Lower lobe of right lung (tissue), 2 donors: Measurements from ENCODE around the gene MAD1L1. TPM values are rescaled to one million over a fixed set of nuclear protein-coding genes. Genes with fewer than 3 reads are reported as not detected.

Experiments used
- ATAC-seq, 2 donors: fragments of 200-7000 bp; cut with Tn5 transposase; one replicate each; pipeline ENCODE4 v1.9.1; 2020 to 2022; ENCODE audit warnings: mild to moderate bottlenecking in 2 of 2, moderate library complexity in 2 of 2
- DNase-seq: peaks from one replicate; pipeline ENCODE4 v3.0.0-alpha.2; 2020
- H3K27ac ChIP-seq: fragments of 200-600 bp; one replicate; pipeline ENCODE4 v1.8.0; 2022
- H3K27me3 ChIP-seq: fragments of 200-600 bp; one replicate; pipeline ENCODE4 v1.8.0; 2022; ENCODE audit warnings: low read depth
- H3K36me3 ChIP-seq: fragments of 200-600 bp; one replicate; pipeline ENCODE4 v1.8.0; 2022; ENCODE audit warnings: mild to moderate bottlenecking
- H3K4me1 ChIP-seq: fragments of 200-600 bp; one replicate; pipeline ENCODE4 v1.8.0; 2022
- H3K4me3 ChIP-seq: fragments of 200-600 bp; one replicate; pipeline ENCODE4 v1.8.0; 2022; ENCODE audit warnings: mild to moderate bottlenecking
- H3K9me3 ChIP-seq: fragments of 200-600 bp; one replicate; pipeline ENCODE4 v1.8.0; 2022
- CTCF ChIP-seq: fragments of 200-600 bp; IDR thresholded peaks from one replicate; pipeline ENCODE4 v1.8.0; 2022; ENCODE audit warnings: antibody characterized with exemption, mild to moderate bottlenecking
- intact Hi-C: fragments of 100-400 bp; cut with DNase I; formaldehyde crosslinking; loops from one replicate; pipeline ENCODE4 v1.11.0; 2022
- total RNA-seq: library from RNA; stranded (reverse); fragmentation: NEBNext Ultra II Directional; extraction: Animal tissue kit (Norgen Biotek cat#: 25700); gene quantifications from one replicate; pipeline ENCODE4 v1.2.1, GENCODE V29; 2021
- donor health status: DM: no; HTN: yes; CAD: no; lungs with severe emphysema.

The MAD1L1 gene
- total RNA-seq, 1 donor from 2014 or later = 44.5 TPM

- Histone ChIP-seq H3K36me3 (no peaks in the 10 kb centered on the region), H3K27me3 (no peaks in the 10 kb centered on the region), H3K4me3 (no peak overlapping the region), H3K9me3 (no peaks in the 10 kb centered on the region), H3K4me1 (no peaks in the 10 kb centered on the region), H3K27ac (no peak overlapping the region)
- TF ChIP-seq CTCF = no peak
- ATAC-seq (no peak), DNase-seq (no peak)
- intact Hi-C loops = no loop called here
Observed at GRCh38 chr7:2075811-2076210, 156.9 kb downstream of the MAD1L1 start.

GRCh38 chr7:2074691-2075090 lies 158.1 kb downstream of the MAD1L1 start:
- H3K4me1 ChIP-seq = no peaks in the 10 kb centered on the region
- TF ChIP-seq CTCF = no peak
- H3K27me3 ChIP-seq = no peaks in the 10 kb centered on the region
- H3K9me3 ChIP-seq = no peaks in the 10 kb centered on the region
- no peaks in the 10 kb centered on the region for H3K36me3 ChIP-seq
- ATAC-seq = no peak
- no peak overlapping the region for H3K4me3 ChIP-seq
- no peak overlapping the region for H3K27ac ChIP-seq
- intact Hi-C loops = no loop called here
- DNase-seq = no peak

- TF ChIP-seq CTCF = no peak
- Histone ChIP-seq H3K36me3 (peaks cover 5% of the 10 kb centered on the region), H3K27me3 (no peaks in the 10 kb centered on the region), H3K4me3 (no peak overlapping the region), H3K9me3 (no peaks in the 10 kb centered on the region), H3K27ac (no peak overlapping the region), H3K4me1 (no peaks in the 10 kb centered on the region)
- ATAC-seq = no peak
- intact Hi-C loops = no loop called here
- no peak for DNase-seq
Observed at GRCh38 chr7:2072798-2073197, 159.9 kb downstream of the MAD1L1 start.

- no peak for TF ChIP-seq CTCF
- H3K27ac ChIP-seq = no peak overlapping the region
- H3K4me3 ChIP-seq = no peak overlapping the region
- ATAC-seq (no peak), DNase-seq (no peak)
- intact Hi-C loops = no loop called here
- H3K9me3 ChIP-seq = no peaks in the 10 kb centered on the region
- H3K4me1 ChIP-seq = no peaks in the 10 kb centered on the region
- peaks cover 10% of the 10 kb centered on the region for H3K36me3 ChIP-seq
- no peaks in the 10 kb centered on the region for H3K27me3 ChIP-seq
Observed at GRCh38 chr7:2072042-2072441, 160.7 kb downstream of the MAD1L1 start.

- Histone ChIP-seq H3K9me3 (no peaks in the 10 kb centered on the region), H3K4me3 (no peak overlapping the region), H3K27me3 (no peaks in the 10 kb centered on the region), H3K4me1 (no peaks in the 10 kb centered on the region), H3K36me3 (peaks cover 15% of the 10 kb centered on the region), H3K27ac (no peak overlapping the region)
- DNase-seq (no peak), ATAC-seq (no peak)
- intact Hi-C loops = no loop called here
- TF ChIP-seq CTCF = no peak
Observed at GRCh38 chr7:2071133-2071832, 161.5 kb downstream of the MAD1L1 start.
